PFSK-1 (cell line): ENCODE results near the gene MAEA.

Experiments used
- REST ChIP-seq, 2 experiments: IDR thresholded peaks; 2 replicates each; pipeline versions ENCODE4 v1.6.1 to v1.8.0; 2011 to 2012; ENCODE audit warnings: low read depth in 2 of 2, low read length in 2 of 2, control low read depth in 1 of 2, inconsistent platforms in 1 of 2, mild to moderate bottlenecking in 1 of 2, moderate library complexity in 1 of 2; ENCODE audit not compliant: insufficient read depth in 1 of 2
- SIN3A ChIP-seq: IDR thresholded peaks from 2 replicates; pipeline ENCODE4 v1.6.1; 2012; ENCODE audit warnings: mild to moderate bottlenecking, low read length, moderate library complexity, borderline replicate concordance; ENCODE audit not compliant: insufficient read depth

- no peak for TF ChIP-seq REST (IDR thresholded peaks at IDR 0.05; ENCODE audit: insufficient read depth in 1 of 2, low read depth in 2 of 2, low read length in 2 of 2)
- no peak for TF ChIP-seq SIN3A
Observed at GRCh38 chr4:1375761-1376322, 86.2 kb downstream of the MAEA start.
